Measurements from ENCODE around the gene PRPF31.

Gene PRPF31

DNA sequence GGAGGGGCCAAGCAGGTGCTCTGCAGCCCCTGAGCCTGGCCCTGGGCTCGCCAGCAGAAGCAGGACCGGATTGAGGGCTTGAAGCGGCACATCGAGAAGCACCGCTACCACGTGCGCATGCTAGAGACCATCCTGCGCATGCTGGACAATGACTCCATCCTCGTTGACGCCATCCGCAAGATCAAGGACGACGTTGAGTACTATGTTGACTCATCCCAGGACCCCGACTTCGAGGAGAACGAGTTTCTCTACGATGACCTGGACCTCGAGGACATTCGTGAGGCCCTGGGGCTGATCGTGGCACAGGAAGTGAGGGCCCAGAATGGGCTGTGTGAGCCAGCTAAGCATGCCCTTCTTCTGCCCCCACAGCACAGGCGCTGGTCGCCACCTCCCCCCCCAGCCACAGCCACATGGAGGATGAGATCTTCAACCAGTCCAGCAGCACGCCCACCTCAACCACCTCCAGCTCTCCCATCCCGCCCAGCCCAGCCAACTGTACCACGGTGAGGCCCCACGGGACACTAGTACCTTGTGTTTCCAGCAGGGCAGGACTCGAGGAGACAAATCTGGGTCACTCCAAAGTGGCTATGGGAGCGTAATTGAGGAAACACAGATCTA is 30.1 kb downstream of the PRPF31 start:
- no peak for DNase-seq

DNA sequence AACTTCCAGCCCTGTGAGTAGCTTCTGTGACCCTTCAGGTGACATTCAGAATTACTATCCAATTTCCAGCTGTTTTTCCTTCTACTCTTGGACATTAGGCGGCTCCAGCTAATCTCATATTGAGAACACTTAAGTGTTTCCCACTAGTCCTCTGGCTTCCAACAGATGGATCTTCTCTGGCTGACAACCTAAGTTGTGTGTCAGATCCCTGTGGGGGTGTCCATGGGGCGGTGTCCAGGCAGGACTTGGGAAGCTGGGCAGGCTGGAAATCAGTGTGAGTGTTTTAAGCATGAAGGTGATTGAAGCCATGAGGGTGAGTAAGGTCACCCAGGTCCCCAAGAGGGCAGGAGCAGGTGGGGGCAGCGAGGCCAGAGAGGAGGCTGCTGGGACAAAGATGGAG is 32.1 kb downstream of the PRPF31 start:
- no peak for DNase-seq

DNA sequence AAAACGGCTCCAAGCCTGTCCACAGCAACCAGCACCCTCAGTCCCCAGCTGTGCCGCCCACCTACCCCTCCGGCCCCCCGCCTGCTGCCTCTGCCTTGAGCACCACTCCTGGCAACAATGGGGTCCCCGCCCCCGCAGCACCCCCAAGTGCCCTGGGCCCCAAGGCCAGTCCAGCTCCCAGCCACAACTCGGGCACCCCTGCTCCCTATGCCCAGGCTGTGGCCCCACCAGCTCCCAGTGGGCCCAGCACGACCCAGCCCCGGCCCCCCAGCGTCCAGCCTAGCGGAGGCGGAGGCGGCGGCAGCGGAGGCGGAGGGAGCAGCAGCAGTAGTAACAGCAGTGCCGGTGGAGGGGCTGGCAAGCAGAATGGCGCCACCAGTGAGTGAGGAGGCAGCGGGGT is 32.6 kb downstream of the PRPF31 start:
- no peak for DNase-seq

DNA sequence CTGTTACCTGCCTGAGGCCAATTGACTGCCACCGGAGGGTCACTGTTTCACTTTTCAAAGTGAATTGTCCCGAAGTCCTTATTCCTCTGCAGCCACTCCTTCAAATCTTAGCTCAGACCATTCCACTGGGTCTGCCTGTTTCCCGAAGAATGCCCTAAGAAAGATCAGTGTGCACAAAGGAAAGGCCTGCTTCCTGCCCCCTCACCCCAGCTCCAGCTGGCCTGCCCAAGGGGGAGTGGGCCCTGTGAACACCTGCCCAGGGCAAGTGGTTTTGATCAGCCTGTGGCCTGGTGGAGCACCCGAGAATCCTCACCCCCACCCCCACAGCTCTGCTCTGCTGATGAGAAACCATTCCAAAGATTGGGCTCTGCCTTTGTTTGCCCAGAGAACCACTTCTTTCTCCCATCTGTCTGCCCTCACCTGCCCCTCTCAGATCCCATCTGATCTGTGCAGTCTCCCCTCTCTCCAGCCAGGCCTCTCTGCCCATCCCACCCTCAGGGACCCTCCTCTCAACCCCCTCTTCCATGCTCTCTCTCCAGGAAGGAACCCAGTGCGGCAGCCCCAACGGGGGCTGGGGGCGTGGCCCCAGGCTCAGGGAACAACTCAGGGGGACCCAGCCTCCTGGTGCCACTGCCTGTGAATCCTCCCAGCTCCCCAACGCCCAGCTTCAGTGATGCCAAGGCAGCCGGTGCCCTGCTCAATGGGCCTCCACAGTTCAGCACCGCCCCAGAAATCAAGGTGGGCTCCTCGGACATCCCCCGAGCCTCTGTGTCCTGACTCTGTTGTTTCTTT is 33.7 kb downstream of the PRPF31 start:
- no peak for DNase-seq

DNA sequence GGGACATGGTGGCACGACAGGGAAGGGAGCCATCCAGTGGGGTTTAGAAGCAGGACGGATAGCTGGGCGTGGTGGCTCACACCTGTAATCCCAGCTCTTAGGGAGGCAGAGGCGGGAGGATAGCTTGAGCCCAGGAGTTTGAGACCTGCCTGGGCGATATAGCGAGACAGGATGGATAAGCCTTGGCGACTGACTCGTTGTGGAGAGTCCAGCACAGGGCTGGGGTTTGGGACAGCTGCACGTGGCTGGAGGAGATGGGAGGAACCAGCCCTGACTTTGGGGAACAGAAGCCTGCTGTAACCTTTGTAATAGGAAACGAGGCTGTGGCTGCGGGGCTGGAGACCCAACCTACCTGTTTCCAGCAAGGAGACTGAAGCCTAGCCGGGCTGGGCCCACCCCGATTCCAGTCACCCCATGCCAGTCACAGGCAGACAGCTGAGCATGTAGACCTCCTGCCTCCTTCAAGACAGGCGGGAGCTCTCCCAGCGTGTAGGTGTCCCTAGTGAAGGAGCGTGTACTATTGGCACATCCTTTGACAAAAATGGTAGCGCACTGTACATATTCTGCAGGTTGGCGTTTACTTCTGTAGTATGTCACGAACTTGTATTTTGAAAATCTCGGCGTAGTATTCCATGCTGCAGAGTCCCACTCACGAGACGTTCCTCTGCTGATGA is 35.9 kb downstream of the PRPF31 start:
- DNase-seq, result no peak

DNA sequence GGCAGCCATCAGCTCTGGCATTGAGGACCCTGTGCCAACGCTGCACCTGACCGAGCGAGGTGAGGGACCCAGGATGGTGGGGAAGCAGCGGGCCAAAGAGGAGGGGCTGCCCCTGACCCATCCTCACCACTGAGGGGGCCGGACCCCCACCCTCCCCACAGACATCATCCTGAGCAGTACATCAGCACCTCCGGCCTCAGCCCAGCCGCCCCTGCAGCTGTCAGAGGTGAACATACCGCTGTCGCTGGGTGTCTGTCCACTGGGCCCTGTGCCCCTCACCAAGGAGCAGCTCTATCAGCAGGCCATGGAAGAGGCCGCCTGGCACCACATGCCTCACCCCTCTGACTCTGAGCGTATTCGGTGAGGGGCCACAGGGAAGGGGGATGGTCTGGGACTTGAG is 36.7 kb downstream of the PRPF31 start:
- no peak for DNase-seq

DNA sequence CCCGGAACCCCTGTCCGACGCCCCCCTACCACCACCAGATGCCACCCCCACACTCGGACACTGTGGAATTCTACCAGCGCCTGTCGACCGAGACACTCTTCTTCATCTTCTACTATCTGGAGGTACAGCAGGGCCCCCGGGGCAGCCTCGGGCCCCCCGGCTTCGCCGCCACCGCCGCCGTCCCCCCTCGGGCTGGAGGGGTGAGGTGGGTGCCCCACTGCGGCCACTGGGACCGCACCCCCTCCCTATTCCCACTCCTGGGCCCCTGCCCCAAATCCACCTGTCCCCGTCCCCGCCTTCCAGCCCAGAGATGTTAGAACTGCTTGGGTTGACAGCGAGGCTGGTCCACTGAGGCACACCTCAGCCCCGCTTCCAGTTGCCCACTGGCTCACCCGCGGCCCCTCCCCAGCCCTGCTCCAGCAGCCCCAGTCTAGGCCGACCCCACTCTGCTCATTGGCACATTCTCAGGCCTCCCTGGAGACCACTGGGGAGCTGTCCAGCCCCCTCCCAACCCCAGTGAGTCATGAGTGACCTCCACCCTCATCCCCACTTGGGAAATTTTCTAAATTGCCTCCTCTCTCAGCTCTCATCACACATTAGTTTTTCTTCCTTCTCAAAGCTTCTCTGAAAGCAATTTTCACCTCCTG is 37.4 kb downstream of the PRPF31 start:
- DNase-seq, result no peak

DNA sequence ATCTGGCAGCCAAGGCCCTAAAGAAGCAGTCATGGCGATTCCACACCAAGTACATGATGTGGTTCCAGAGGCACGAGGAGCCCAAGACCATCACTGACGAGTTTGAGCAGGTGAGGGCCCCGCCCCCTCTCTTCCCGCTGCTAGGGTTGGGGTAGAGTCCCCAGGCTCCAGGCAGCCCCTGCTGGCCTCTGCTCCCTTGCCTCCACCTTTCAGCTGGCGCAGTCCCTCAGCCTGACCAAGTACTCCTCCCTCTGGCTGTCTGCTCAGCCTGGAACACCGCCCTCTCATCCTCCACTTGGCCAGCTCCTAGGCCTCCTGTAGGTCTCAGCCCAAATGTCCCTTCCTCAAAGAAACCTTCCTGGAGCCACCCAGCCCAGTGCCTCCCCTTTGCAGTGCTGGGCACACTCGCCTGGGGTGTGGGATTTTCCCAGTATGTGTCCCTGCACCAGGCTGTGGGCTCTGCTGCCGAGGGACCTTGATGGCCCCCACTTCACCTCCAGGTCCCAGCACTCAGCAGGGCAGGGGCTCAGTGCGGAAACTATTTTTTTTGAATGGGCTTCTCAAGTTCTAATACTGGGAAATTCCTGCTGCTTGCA is 38.3 kb downstream of the PRPF31 start:
- DNase-seq, result no peak

DNA sequence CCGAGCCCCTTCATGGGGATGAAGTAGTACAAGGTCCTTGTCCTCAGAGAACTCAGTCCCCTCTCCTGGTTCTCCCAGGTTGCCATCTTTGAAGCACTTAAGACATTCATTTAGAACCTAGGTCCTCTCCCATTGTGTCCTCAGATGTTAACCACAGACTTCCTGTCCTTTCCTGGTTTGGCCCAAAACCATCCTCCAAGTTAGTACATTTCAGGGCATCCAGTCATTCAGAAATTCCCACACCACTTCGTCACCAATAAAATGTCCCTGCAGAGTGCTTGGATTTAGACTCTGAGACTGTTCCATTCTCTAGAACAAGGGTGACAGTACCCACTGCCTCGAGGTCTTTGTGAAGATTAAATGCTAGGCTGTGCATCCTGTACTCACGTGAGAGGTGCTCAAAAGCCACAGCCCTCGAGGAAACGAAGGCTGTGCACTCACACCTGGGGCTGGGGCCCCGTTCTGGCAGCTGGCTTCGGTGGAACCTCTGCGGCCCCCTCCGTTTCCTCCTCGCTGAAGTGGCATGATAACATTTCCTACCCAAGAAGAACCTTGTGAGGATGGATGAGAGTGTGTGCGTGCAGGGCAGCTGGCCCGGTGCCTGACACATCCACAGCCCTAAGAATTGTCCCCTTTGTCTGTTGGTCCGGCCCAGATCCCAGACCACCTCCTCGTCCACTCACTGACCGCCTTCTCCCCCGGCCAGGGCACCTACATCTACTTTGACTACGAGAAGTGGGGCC is 39.2 kb downstream of the PRPF31 start:
- DNase-seq, result no peak

DNA sequence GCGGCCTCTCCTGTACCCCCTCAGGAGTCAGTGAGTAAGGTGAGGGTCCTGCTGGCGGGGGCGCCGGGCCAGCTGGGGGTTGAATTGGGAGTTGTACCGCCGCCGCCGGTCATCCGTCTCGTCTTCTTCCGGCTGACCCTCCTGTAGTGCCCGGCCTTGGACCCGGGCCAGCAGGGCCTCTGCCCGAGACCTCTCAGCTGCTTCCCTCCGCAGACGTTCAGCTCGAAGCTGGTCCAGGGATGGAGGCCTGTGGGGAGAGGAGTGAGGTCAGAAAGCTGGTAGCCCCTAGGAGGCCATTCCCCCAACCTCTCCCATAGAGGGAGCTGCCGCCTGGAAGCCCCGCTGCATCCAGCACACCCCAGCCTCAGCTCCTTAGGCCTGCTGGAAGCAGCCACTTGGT is 40.1 kb downstream of the PRPF31 start:
- no peak for DNase-seq

DNA sequence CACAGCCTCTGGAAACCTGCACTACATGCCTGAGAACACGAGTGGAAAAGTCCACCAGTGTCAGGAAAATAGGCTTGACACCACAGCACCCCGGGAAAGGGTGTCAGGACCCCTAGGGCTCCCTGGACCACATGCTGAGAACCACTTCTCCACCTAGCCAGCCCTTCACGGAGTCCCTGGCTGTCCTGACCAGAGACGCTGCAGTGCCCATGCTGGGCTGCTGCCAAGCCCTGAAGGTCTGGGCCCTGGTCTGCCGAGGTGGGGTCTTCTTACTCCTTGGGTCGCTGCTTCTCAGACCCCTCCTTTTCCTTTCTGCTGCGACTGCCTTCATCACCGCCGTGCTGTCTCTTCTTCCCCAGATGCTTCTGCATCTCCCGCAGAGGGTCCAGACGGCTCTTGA is 40.9 kb downstream of the PRPF31 start:
- DNase-seq, result no peak

DNA sequence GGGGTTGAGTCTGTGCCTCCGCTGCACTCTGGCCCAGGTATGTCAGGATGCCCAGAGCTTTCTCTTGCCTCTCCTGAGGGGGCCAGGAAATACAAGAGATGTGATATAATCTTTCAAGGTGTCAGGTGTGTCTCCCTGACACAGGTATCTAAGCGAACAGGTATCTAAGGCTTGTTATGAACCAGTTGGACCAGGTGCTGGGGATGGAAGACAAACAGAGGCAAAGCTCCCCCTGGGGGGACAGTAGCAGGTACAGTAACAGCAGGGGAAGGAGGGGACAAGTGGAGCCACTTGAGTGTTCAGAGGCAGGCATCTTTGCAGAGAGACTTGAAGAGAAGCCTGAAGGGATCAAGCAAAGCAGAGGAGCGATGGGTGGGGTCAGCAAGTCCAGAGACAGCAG is 41.4 kb downstream of the PRPF31 start:
- no peak for DNase-seq

DNA sequence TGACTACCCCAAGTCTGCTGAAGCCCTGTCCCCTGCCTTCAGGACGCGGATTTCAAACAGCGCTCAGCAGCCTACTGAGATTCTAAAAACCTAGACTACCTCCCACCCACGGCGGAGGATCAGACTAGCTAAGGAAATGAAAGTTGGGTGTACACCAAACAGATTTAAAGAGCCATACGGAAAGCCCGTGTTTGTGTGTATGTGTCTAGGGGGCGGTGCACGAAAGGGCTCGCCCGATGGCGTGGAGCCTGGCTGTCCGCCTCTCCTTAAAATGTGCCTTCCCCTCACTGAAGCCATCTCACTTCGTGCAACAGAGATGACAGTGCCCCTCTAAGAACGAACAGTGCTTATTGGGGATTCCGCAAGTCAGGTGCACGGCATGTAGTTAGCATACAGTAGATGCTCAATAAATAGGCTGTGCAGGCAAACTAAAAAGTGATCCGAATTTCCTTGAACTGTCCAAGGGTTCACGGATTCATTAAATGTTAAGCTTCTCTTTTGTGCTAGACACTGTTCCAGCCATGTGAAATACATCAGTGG is 43.3 kb downstream of the PRPF31 start:
- DNase-seq, result no peak

DNA sequence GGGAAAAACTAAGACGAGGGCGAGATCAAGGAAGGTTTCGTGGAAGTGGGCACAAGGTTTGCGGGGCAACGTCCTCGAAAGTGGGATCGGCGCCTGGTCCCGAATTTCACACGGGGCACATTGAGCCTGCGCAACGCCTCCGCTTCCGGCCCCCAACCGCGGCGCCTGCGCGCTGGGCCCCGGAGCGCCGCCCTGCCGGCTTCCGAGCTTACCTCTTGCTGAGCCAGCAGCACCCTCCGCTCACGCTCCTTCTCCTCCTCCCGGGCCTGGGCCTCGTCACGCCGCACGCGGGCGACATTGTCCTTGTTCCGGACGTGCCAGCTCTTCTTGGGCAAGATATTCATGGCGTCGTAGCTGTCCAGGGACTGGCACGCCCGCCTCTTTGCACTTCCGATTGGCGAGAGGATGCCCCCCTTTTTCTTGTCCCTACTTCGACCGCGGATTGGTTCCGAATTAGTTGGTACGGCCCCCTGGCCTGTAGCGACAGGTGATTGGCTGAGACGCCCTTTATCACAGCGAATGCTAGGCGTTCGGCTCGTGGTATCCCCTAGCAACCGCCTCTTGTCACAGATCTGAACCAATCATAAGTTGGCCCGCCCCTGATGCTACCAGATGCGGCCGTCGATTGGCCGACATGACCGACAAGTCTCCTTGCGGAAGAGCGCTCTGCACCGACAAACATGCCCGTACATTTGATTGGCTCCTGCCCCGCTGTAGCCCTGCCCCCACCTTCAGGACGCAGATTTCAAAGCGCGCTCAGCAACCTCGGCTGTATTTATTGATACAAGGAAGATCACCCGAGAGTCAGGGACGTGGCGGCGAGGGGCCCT is 44.0 kb downstream of the PRPF31 start, which contains the start of gene LENG1:
LENG1 (minus strand) TSS at position 370 of the 830 bp plus-strand sequence; CDS start at position 344, 26 bp downstream.
- peak; percentile 99 to 100 (median 100) for DNase-seq

DNA sequence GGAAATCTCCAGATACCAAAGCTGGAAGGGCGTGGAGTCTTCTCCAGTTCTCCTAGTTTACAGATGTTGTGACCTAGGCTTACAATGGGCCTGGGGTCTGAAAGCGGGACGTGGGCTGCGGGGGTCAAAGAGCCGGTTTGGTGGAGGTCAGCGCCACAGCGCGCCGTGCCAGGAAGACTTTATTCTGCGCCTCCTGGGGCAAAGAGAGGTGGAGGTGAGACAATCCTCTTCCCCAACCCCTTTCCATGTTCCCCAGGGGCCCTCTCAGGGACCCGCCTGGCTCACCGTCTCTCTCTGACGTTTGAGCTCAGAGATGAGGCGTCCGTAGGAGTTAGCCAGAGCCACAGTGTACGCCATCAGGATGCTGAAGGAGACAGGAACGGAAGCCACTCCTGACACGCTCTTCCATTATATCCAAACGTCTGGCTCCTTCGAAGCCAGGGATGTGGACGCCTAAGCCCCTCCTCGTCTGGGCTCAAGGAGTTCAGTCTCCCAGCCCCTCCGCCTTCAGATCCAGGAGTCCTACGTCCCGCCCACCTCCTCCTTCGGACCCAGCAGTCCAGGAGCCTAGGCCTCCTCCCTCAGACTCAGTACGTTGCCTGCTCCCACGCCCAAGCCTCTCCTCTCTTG is 44.7 kb downstream of the PRPF31 start:
- peak in 1 of 3 experiments; percentile 51 for DNase-seq

DNA sequence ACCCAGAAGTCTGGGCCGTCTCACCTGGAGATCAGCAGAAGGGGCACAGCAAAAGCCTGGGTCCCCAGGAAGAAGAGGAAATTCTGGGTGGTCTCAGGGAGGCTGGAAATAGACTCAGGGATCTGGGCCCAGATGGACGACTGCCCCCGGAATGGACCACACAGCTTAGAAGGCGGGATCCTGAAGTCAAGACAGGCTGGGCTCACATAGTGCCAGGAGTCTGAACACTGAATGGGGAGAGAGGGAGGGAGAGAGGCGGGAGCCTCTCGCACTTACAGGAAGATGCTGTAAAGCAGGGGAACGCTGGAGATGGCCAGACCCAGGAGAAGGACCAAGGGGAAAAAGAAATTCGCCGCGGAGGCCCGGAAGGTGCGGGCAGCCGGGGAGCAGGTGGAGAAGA is 45.3 kb downstream of the PRPF31 start:
- DNase-seq, result peak in 2 of 3 experiments; percentile 26 to 50

DNA sequence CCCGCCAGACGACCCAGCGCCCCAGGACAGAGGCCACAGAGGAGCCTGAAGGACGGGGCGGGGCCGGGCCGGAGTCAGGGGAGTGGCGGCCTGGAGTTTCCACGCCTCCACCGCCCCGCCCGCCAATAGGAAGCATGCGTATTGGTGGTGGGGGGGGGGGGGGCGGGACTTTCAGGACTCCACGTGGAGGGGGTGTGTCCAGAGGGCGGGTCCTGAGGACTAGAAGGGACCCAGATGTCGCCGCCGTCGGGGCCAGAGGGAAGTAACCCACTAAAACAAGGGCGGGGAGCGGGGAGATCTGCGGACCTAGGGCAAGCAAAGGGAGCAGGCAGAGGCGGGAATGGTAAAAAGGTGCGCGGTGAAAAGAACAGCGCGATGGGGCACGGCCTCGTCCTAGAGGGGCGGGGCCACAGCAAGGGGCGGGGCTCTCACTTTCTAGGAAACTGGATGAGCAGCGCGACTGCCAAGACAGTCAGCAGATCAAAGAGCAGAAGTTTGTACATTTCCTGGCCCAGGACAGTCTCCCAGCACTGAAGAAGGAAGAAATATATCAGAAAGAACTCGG is 46.8 kb downstream of the PRPF31 start:
- DNase-seq, result peak; percentile 59 to 82 (median 75)

DNA sequence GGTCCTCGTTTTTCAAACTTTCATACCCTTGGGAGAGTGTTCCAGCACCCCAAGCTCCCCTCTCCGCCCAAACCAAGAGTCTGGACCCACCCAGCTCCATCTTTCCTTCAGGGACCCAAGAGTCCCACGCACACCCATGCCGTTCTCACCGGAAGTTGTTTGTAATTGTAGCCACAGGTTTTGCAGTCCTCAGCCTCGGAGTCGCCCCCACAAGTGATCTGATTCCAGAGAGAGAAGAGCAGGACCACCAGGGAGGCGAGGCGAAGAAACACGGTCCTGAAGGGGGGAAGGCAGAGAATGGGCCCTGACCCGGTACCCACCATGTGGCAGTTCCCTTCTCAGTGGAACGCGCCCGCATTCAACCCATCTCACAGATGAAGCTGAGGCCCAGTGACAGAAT is 47.3 kb downstream of the PRPF31 start:
- DNase-seq, result no peak

DNA sequence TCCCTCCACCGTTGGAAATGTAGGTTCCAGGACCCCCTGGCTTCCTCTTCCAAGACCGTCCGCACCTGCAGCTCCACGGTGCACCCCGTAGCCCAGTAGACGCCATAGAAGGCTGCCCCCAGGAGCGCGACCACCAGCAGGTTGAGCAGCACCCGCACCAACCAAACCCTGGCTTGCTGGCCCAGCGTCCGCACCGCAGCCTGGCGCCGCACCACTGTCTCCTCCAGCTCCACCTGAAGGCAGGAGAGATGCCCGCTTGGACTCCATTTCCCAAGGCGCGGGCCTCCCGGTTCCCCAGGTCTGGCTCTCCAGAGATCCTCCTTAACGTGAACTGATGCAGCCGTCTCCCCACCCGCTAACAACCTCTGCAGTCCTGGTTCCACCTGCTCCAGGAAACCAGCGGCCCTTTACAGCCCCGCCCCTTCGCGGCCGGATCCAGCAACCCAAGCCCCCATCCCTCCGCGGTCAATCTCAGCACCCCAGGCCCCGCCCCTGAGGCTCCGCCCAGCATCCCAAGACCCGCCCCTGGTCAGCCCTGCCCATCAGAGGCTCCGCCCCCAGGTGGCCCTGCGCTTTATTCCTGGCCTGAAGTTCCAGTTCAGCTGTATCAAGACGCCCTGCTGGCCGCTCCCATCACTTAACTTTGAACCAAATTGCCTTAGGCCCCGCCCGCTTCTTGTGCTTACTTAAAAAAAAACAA is 49.0 kb downstream of the PRPF31 start:
- peak in 1 of 3 experiments; percentile 75 for DNase-seq

DNA sequence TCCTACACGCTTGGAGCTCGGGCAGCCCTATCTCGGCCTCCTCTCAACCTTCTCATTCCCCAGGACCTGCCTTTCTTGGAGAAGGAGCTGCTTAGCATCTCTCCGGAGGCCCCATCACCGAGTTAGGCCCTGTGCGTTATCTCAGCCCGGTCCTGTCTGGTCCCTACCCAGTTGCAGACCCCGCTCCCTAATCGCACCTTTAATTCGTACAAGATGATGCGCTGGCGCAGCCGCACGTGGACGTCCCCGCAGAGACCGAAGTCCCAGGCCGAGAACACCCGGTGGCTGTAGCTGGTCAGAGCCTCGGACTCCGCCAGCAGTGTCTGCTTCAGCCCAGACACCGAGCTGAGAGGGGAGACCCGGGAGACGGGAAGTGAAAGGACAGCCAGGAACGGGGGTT is 49.7 kb downstream of the PRPF31 start:
- DNase-seq, result no peak
